GM19240 (cell line): ENCODE results near the gene FAM241A.

Experiments
- DNase-seq: peaks from one replicate; pipeline ENCODE4 v3.0.0; 2011; ENCODE audit warnings: low spot score; ENCODE audit not compliant: insufficient read length

FAM241A gene

GRCh38 chr4:112213856-112214255 lies 68.6 kb downstream of the FAM241A start:
- no peak for DNase-seq

GRCh38 chr4:112214390-112215264 lies 69.4 kb downstream of the FAM241A start:
- no peak for DNase-seq

- no peak for DNase-seq
Observed at GRCh38 chr4:112219826-112220366, 74.6 kb downstream of the FAM241A start.

GRCh38 chr4:112222219-112222955 lies 77.1 kb downstream of the FAM241A start:
- no peak for DNase-seq

GRCh38 chr4:112225157-112225556 lies 79.9 kb downstream of the FAM241A start:
- DNase-seq: no peak

- peak; percentile 82 for DNase-seq
Observed at GRCh38 chr4:112230879-112231778, 85.9 kb downstream of the FAM241A start.

GRCh38 chr4:112231779-112232713 lies 86.8 kb downstream of the FAM241A start, which contains the start of gene AP1AR:
Gene AP1AR, plus strand, starts transcription at chr4:112231787. Its CDS starts 305 bp downstream, at chr4:112232092.
- peak; percentile 64 for DNase-seq

- DNase-seq: no peak
Observed at GRCh38 chr4:112234952-112235609, 89.8 kb downstream of the FAM241A start.

- no peak for DNase-seq
Observed at GRCh38 chr4:112236040-112236439, 90.8 kb downstream of the FAM241A start.

- no peak for DNase-seq
Observed at GRCh38 chr4:112238833-112239232, 93.6 kb downstream of the FAM241A start.
